Naive B cell (primary cell): ENCODE data around the gene NPPB. TPM values are rescaled to one million over a fixed set of nuclear protein-coding genes. Genes with fewer than 3 reads are reported as not detected.
A peak's percentile ranks its signal among the peaks of the same experiment; 100 is the strongest.

Source experiments
- ATAC-seq, 2 donors: fragments of 150-1000 bp; cut with Tn5 transposase; 2 replicates each; pipeline ENCODE4 v1.10.0; 2021; ENCODE audit warnings: low read depth in 2 of 2, mild to moderate bottlenecking in 2 of 2, moderate library complexity in 2 of 2
- DNase-seq: peaks from one replicate; pipeline ENCODE4 v3.0.0; 2022
- H3K27ac Mint-ChIP-seq, 6 donors: one replicate each; pipeline ENCODE4 v1.8.0; 2020 to 2022; ENCODE audit warnings: mild to moderate bottlenecking in 6 of 6, mixed read lengths in 6 of 6, moderate library complexity in 5 of 6, inconsistent platforms in 2 of 6
- H3K27me3 Mint-ChIP-seq, 3 donors: one replicate each; pipeline ENCODE4 v1.8.0; 2021 to 2022; ENCODE audit warnings: mixed read lengths in 3 of 3, mild to moderate bottlenecking in 1 of 3
- H3K36me3 Mint-ChIP-seq, 2 donors: one replicate each; pipeline ENCODE4 v1.8.0; 2020 to 2022; ENCODE audit warnings: mixed read lengths in 2 of 2, inconsistent platforms in 1 of 2, mild to moderate bottlenecking in 1 of 2
- H3K4me1 Mint-ChIP-seq, 3 donors: one replicate each; pipeline ENCODE4 v1.8.0; 2020 to 2022; ENCODE audit warnings: mixed read lengths in 3 of 3, inconsistent platforms in 1 of 3, mild to moderate bottlenecking in 1 of 3, moderate library complexity in 1 of 3
- H3K4me3 Mint-ChIP-seq, 8 donors: one replicate each; pipeline ENCODE4 v1.8.0; 2020 to 2022; ENCODE audit warnings: mild to moderate bottlenecking in 8 of 8, mixed read lengths in 8 of 8, moderate library complexity in 8 of 8, inconsistent platforms in 2 of 8
- H3K9me3 Mint-ChIP-seq, 7 donors: one replicate each; pipeline ENCODE4 v1.8.0; 2020 to 2022; ENCODE audit warnings: mixed read lengths in 7 of 7, mild to moderate bottlenecking in 5 of 7, inconsistent platforms in 2 of 7, moderate library complexity in 1 of 7
- polyA plus RNA-seq, 6 donors: library from polyadenylated mRNA; unstranded; fragments of 300-500 nt; fragmentation: Illumina TruSeq; gene quantifications; one replicate each; pipeline ENCODE4 v1.2.3, GENCODE V29; 2021; ENCODE audit warnings: low read depth in 6 of 6

Gene NPPB
- polyA plus RNA-seq, 6 donors from 2014 or later: not detected

DNA sequence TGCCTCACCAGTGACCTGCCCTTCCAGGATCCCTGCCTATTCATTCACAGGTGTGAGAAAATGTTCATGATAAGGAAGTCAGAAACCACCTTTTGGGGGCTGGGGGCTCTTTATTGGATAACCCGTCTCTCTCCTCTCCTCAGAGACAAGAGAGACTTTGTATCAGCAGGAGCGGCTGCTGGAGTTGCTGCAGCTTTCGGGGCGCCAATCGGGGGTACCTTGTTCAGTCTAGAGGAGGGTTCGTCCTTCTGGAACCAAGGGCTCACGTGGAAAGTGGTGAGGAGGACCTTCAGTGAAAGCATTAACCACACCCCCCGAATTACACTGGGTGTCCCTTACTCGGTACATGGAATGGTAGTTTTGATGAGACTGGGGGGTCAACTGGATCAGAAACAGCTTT is 31.8 kb downstream of the NPPB start:
- H3K36me3 Mint-ChIP-seq: peaks cover 0 to 10% of the 10 kb centered on the region in 2 donors
- no peaks in the 10 kb centered on the region for H3K9me3 Mint-ChIP-seq
- H3K4me3 Mint-ChIP-seq: no peak overlapping the region
- H3K27me3 Mint-ChIP-seq: no peaks in the 10 kb centered on the region
- peaks cover 0 to 3% (median 0%) of the 10 kb centered on the region in 3 donors for H3K4me1 Mint-ChIP-seq
- ATAC-seq (no peak), DNase-seq (no peak)
- no peak overlapping the region for H3K27ac Mint-ChIP-seq

DNA sequence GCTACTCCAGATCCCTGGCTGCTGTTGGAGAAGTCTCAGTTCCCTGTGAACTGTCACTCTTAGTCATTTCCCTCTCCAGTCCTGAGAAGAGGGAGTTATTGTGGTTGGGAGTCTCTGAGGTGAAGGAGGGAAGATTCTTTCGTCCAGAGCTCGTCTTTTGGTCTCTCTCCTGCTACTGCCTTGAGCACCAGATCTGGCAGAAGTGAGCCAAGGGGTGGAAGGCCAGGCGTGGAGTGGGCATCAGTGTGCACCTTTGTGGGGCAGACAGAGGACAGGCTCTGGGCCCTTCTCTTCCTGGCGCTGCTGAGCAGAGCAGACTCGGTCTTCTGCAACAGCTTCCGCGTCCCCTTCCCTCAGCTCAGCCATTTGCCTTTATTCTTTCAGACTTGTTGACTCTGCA is 33.6 kb downstream of the NPPB start:
- DNase-seq (no peak), ATAC-seq (no peak)
- Mint-ChIP-seq H3K27ac (no peak overlapping the region), H3K36me3 (peaks cover 0 to 19% of the 10 kb centered on the region in 2 donors), H3K4me1 (peaks cover 0 to 9% (median 0%) of the 10 kb centered on the region in 3 donors), H3K9me3 (no peaks in the 10 kb centered on the region), H3K4me3 (no peak overlapping the region), H3K27me3 (no peaks in the 10 kb centered on the region)

DNA sequence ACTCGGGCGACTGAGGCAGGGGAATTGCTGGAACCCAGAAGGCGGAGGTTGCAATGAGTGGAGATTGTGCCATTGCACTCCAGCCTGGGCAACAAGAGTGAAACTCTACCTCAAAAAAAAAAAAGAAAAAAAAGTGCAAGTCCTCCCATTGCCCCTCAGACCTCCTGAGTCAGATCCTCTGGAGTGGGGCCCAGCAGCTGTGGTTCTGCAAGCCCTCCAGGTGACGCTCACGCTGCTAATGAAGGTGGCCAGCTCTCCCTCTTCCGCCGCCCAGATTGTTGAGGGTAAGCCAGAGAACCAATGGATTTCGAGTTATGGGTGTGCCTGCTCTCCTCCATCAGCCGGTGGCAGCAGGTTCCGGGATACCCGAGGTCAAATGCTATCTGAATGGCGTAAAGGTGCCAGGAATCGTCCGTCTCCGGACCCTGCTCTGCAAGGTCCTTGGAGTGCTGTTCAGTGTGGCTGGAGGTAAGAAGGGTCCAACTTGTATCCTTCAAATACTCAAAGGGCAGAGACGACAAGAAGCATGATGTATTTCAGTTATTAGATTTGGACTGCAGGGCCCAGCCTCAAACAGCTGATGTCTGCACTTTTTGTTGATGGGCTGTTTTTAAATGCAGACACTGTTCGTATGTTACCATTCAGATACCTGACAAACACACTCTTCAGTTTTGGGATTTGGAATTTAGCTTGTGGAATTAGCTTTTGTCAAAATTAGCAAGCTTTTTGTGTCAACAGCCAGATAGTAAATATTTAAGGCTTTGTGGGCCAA is 35.2 kb downstream of the NPPB start:
- DNase-seq (no peak), ATAC-seq (no peak)
- peaks cover 8 to 29% of the 10 kb centered on the region in 2 donors for H3K36me3 Mint-ChIP-seq
- H3K27ac Mint-ChIP-seq: peak overlapping the region in 2 of 6 donors; percentile 13 to 47
- no peaks in the 10 kb centered on the region for H3K27me3 Mint-ChIP-seq
- H3K4me3 Mint-ChIP-seq: no peak overlapping the region
- H3K4me1 Mint-ChIP-seq: peaks cover 4 to 14% (median 6%) of the 10 kb centered on the region in 3 donors
- no peaks in the 10 kb centered on the region for H3K9me3 Mint-ChIP-seq

DNA sequence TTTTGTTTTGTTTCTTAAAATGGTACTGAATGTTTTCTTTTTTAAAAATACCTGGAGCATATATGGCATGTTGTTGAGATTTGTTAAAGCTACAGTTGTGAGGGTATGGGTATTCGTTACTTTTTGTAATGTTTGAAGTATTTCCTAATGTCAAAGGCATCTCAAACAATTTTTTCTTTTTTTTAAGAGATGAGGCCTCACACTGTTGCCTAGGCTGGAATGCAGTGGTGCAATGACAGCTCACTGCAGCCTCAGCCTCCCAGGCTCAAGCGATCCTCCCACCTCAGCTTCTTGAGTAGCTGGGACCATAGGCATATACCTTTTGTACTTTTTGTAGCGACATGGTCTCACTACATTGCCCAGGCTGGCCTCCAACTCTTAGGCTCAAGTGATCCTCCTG is 36.7 kb downstream of the NPPB start:
- ATAC-seq (no peak), DNase-seq (no peak)
- Mint-ChIP-seq H3K4me1 (peaks cover 6 to 16% (median 7%) of the 10 kb centered on the region in 3 donors), H3K36me3 (peaks cover 13 to 28% of the 10 kb centered on the region in 2 donors), H3K27ac (peak overlapping the region in 1 of 6 donors; percentile 45), H3K9me3 (no peaks in the 10 kb centered on the region), H3K4me3 (no peak overlapping the region), H3K27me3 (no peaks in the 10 kb centered on the region)

DNA sequence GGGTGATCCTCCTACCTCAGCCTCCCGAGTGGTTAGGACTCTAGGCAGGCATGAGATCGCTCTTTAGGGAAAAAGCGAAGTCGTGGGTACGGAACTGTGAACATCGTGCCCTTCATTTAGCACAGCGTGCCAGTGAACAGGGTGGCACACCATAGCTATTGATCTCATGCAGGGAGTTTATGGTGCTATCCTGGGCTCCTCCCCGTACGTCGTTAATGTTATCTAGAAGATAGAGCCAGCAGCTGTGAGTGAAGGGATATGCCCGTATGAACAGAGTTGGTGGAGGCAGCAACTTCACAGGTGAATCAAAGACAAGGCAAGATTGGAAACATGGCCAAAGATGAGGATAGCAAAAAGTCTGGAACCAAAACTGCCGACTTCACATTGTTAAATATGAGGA is 41.6 kb downstream of the NPPB start:
- peak overlapping the region in 1 of 8 donors; percentile 44 for H3K4me3 Mint-ChIP-seq
- no peaks in the 10 kb centered on the region for H3K27me3 Mint-ChIP-seq
- H3K9me3 Mint-ChIP-seq: no peaks in the 10 kb centered on the region
- peak overlapping the region in 4 of 6 donors; percentile 34 to 93 (median 48) for H3K27ac Mint-ChIP-seq
- H3K4me1 Mint-ChIP-seq: peaks cover 19 to 63% (median 34%) of the 10 kb centered on the region in 3 donors
- ATAC-seq (no peak), DNase-seq (no peak)
- H3K36me3 Mint-ChIP-seq: peaks cover 24 to 30% of the 10 kb centered on the region in 2 donors

DNA sequence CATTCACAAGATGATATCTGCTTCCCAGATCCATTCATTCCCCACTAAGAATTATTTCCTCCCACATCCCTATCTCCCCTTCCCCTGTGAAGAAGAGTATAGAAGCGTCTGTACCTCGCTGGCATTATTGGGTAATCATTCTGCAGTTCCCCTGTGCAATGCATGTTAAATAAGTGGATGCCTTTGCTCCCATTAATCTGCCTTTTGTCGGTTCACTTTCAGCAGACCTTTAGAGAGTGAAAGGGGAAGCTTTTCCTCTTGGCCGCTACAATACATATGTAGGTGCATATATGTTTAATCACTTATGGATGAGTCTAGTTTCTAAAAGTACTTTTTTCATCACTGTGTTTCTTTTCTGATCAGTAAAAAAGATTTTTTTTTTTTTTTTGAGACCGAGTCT is 45.7 kb downstream of the NPPB start:
- Mint-ChIP-seq H3K27ac (peak overlapping the region; percentile 6 to 100 (median 82)), H3K4me3 (peak overlapping the region in 3 of 8 donors; percentile 45 to 61 (median 48)), H3K27me3 (no peaks in the 10 kb centered on the region), H3K9me3 (no peaks in the 10 kb centered on the region), H3K4me1 (peaks cover 23 to 83% (median 50%) of the 10 kb centered on the region in 3 donors), H3K36me3 (peaks cover 7 to 28% of the 10 kb centered on the region in 2 donors)
- ATAC-seq: no peak
- DNase-seq: no peak

Other genes with a start within 250 kb of the NPPB start
- gene FBXO2, start 204.5 kb downstream of the NPPB start, polyA plus RNA-seq: 1 to 10 TPM; 5.8 to 10.0 (median 6.6) TPM
- 10 to 100 TPM in 4 of 6 donors, 1 to 10 TPM in 2; 7.0 to 15.2 (median 11.2) TPM for gene FBXO44, start 204.1 kb downstream of the NPPB start, polyA plus RNA-seq
- gene FBXO6, start 194.7 kb downstream of the NPPB start, polyA plus RNA-seq: 10 to 100 TPM; 14.1 to 28.6 (median 17.8) TPM
- gene MAD2L2, start 177.8 kb downstream of the NPPB start, polyA plus RNA-seq: 10 to 100 TPM; 43.6 to 75.4 (median 56.2) TPM
- under 1 TPM in 5 of 6 donors, not detected in 1; 0.04 to 0.09 (median 0.09) TPM for gene DRAXIN, start 167.2 kb downstream of the NPPB start, polyA plus RNA-seq
- 10 to 100 TPM; 37.7 to 51.6 (median 46.5) TPM for gene AGTRAP, start 122.8 kb downstream of the NPPB start, polyA plus RNA-seq
- gene C1orf167, start 96.8 kb downstream of the NPPB start, polyA plus RNA-seq: 1 to 10 TPM in 1 of 6 donors, not detected in 5; 2.9 TPM
- gene MTHFR, start 53.0 kb downstream of the NPPB start, polyA plus RNA-seq: 10 to 100 TPM in 5 of 6 donors, 1 to 10 TPM in 1; 8.8 to 26.8 (median 18.9) TPM
- 10 to 100 TPM in 2 of 6 donors, 1 to 10 TPM in 4; 1.9 to 19.0 (median 9.1) TPM for gene CLCN6, start 52.8 kb downstream of the NPPB start, polyA plus RNA-seq
- gene NPPA, start 11.2 kb downstream of the NPPB start, polyA plus RNA-seq: not detected
- 10 to 100 TPM; 36.9 to 70.6 (median 62.5) TPM for gene KIAA2013, start 67.5 kb upstream of the NPPB start, polyA plus RNA-seq
- 10 to 100 TPM in 1 of 6 donors, 1 to 10 TPM in 5; 4.9 to 10.4 (median 6.6) TPM for gene PLOD1, start 75.8 kb upstream of the NPPB start, polyA plus RNA-seq
- 10 to 100 TPM; 27.5 to 39.9 (median 35.9) TPM for gene MFN2, start 121.5 kb upstream of the NPPB start, polyA plus RNA-seq
- gene MIIP, start 160.6 kb upstream of the NPPB start, polyA plus RNA-seq: 10 to 100 TPM; 28.9 to 41.4 (median 31.6) TPM
- not detected for gene TNFRSF8, start 204.4 kb upstream of the NPPB start, polyA plus RNA-seq